Measurements from ENCODE around the gene CYP27B1. TPM values are rescaled to one million over a fixed set of nuclear protein-coding genes. Genes with fewer than 3 reads are reported as not detected.

Gene CYP27B1
- total RNA-seq, 1 experiment from 2014 or later: 6.9 TPM

GRCh38 chr12:57754411-57755193 is 12.3 kb downstream of the CYP27B1 start, which contains the start of gene MARCHF9:
MARCHF9 (plus strand) TSS chr12:57755103; CDS start chr12:57755529, 426 bp downstream.
- H3K36me3 ChIP-seq (ENCODE audit: control insufficient read depth, insufficient read depth, low read length): peaks cover 3% of the 10 kb centered on the region; the same call in 1 of the 2 replicates
- Mint-ChIP-seq H3K27ac (ENCODE audit: unreplicated experiment) (peak within 1 kb of the TSS; percentile 45), H3K36me3 (ENCODE audit: insufficient read depth, unreplicated experiment) (peaks cover 38% of the 10 kb centered on the region), H3K27me3 (ENCODE audit: insufficient read depth, unreplicated experiment) (no peaks in the 10 kb centered on the region), H3K4me3 (ENCODE audit: unreplicated experiment) (peak within 1 kb of the TSS; percentile 82), H3K9me3 (ENCODE audit: unreplicated experiment) (no peaks in the 10 kb centered on the region), H3K4me1 (ENCODE audit: low read depth, unreplicated experiment) (peaks cover 27% of the 10 kb centered on the region)
- BruUV-seq (replicated peaks): no TSS peak
- H3K9me3 ChIP-seq: no peaks in the 10 kb centered on the region
- peak within 1 kb of the TSS; percentile 67 for H3K4me3 ChIP-seq (ENCODE audit: low read depth, low read length)
- H3K27me3 ChIP-seq (replicated peaks; ENCODE audit: control insufficient read depth, insufficient read depth, low read length): no peaks in the 10 kb centered on the region
- intact Hi-C loops (cut with micrococcal nuclease; ENCODE audit: unreplicated experiment): no loop called here
- H3K4me1 ChIP-seq: peaks cover 16% of the 10 kb centered on the region; the same call in 1 of the 2 replicates
- TF ChIP-seq CTCF (IDR thresholded peaks at IDR 0.05; ENCODE audit: insufficient read depth in 1 of 2, low read depth in 1 of 2, low read length in 1 of 2, severe bottlenecking in 1 of 2, unreplicated experiment in 1 of 2): no peak
- POLR2A ChIA-PET: no interaction called here
- CTCF ChIA-PET: no interaction called here
- peak; percentile 86 to 88 for DNase-seq

GRCh38 chr12:57753756-57754337 is 13.0 kb downstream of the CYP27B1 start:
- intact Hi-C loops (cut with micrococcal nuclease; ENCODE audit: unreplicated experiment): loop anchor here (2.0 kb wide), 1 partner anchor 13 kb away; the partner anchor contains the start of gene CYP27B1
- no peaks in the 10 kb centered on the region for H3K9me3 ChIP-seq
- TF ChIP-seq CTCF (IDR thresholded peaks at IDR 0.05; ENCODE audit: insufficient read depth in 1 of 2, low read depth in 1 of 2, low read length in 1 of 2, severe bottlenecking in 1 of 2, unreplicated experiment in 1 of 2): no peak
- ChIA-PET CTCF (no interaction called here), POLR2A (no interaction called here)
- H3K4me3 Mint-ChIP-seq (ENCODE audit: unreplicated experiment): peak overlapping the region; percentile 82
- H3K36me3 Mint-ChIP-seq (ENCODE audit: insufficient read depth, unreplicated experiment): peaks cover 45% of the 10 kb centered on the region
- H3K4me1 ChIP-seq: peaks cover 16% of the 10 kb centered on the region; the same call in 1 of the 2 replicates
- H3K27ac Mint-ChIP-seq (ENCODE audit: unreplicated experiment): peak overlapping the region; percentile 45
- no peaks in the 10 kb centered on the region for H3K27me3 ChIP-seq (replicated peaks; ENCODE audit: control insufficient read depth, insufficient read depth, low read length)
- no peaks in the 10 kb centered on the region for H3K27me3 Mint-ChIP-seq (ENCODE audit: insufficient read depth, unreplicated experiment)
- no peak overlapping the region for H3K4me3 ChIP-seq (ENCODE audit: low read depth, low read length)
- H3K36me3 ChIP-seq (ENCODE audit: control insufficient read depth, insufficient read depth, low read length): peaks cover 3% of the 10 kb centered on the region; the same call in 1 of the 2 replicates
- no peaks in the 10 kb centered on the region for H3K9me3 Mint-ChIP-seq (ENCODE audit: unreplicated experiment)
- no TSS peak for BruUV-seq (replicated peaks)
- peaks cover 27% of the 10 kb centered on the region for H3K4me1 Mint-ChIP-seq (ENCODE audit: low read depth, unreplicated experiment)
- DNase-seq: no peak

GRCh38 chr12:57752668-57753000 is 14.2 kb downstream of the CYP27B1 start:
- H3K4me3 ChIP-seq (ENCODE audit: low read depth, low read length): peak overlapping the region; percentile 25
- H3K36me3 Mint-ChIP-seq (ENCODE audit: insufficient read depth, unreplicated experiment): peaks cover 57% of the 10 kb centered on the region
- H3K9me3 Mint-ChIP-seq (ENCODE audit: unreplicated experiment): no peaks in the 10 kb centered on the region
- no peaks in the 10 kb centered on the region for H3K9me3 ChIP-seq
- no peak for DNase-seq
- H3K4me1 ChIP-seq: peaks cover 16% of the 10 kb centered on the region; the same call in 1 of the 2 replicates
- intact Hi-C loops (cut with micrococcal nuclease; ENCODE audit: unreplicated experiment): loop anchor here (2.0 kb wide), 1 partner anchor 14 kb away; the partner anchor contains the start of gene CYP27B1
- ChIA-PET POLR2A (no interaction called here), CTCF (interaction anchor here (1.1 kb wide), 1 partner anchor 20 kb away, joined by 3 read pairs; the partner anchor contains the start of genes EEF1AKMT3 and METTL1)
- H3K27ac Mint-ChIP-seq (ENCODE audit: unreplicated experiment): peak overlapping the region; percentile 99
- no peaks in the 10 kb centered on the region for H3K27me3 Mint-ChIP-seq (ENCODE audit: insufficient read depth, unreplicated experiment)
- TF ChIP-seq CTCF (IDR thresholded peaks at IDR 0.05; ENCODE audit: insufficient read depth in 1 of 2, low read depth in 1 of 2, low read length in 1 of 2, severe bottlenecking in 1 of 2, unreplicated experiment in 1 of 2): no peak
- no peaks in the 10 kb centered on the region for H3K27me3 ChIP-seq (replicated peaks; ENCODE audit: control insufficient read depth, insufficient read depth, low read length)
- no TSS peak for BruUV-seq (replicated peaks)
- peaks cover 3% of the 10 kb centered on the region; the same call in 1 of the 2 replicates for H3K36me3 ChIP-seq (ENCODE audit: control insufficient read depth, insufficient read depth, low read length)
- H3K4me1 Mint-ChIP-seq (ENCODE audit: low read depth, unreplicated experiment): peaks cover 27% of the 10 kb centered on the region
- peak overlapping the region; percentile 99 for H3K4me3 Mint-ChIP-seq (ENCODE audit: unreplicated experiment)
